H1 (cell line): ENCODE results near the gene ZIC1. TPM values are rescaled to one million over a fixed set of nuclear protein-coding genes. Genes with fewer than 3 reads are reported as not detected.

Experiments
- EZH2 ChIP-seq: fragments of 200-600 bp; sonication (generic); IDR thresholded peaks from 2 replicates; pipeline ENCODE4 v1.7.1; 2012; ENCODE audit warnings: low read depth, mild to moderate bottlenecking, moderate library complexity, low read length, inconsistent platforms; ENCODE audit not compliant: severe bottlenecking
- RFX5 ChIP-seq: IDR thresholded peaks from 2 replicates; pipeline ENCODE4 v1.6.1; 2011; ENCODE audit warnings: low read depth, low read length, improper control_type of control experiment, borderline replicate concordance
- polyA plus RNA-seq, 7 experiments: library from polyadenylated mRNA; depleted of rRNA in 3 of 7; stranded (reverse) in 5 of 7; unstranded in 2 of 7; fragments of >200 nt in 5 of 7; fragments of 200-250 nt in 2 of 7; gene quantifications; 1 replicate in 5 of 7; 2 replicates in 1 of 7; 4 replicates in 1 of 7; pipeline versions ENCODE4 v1.2.1 to v1.2.3, GENCODE V29; 2011 to 2013; ENCODE audit warnings: missing spikeins in 2 of 7, mixed read lengths in 2 of 7
- total RNA-seq: library from RNA; stranded (reverse); fragmentation: NEBNext Ultra II Directional; extraction: Animal tissue kit (Norgen Biotek cat#: 25700); gene quantifications from 2 replicates; pipeline ENCODE4 v1.2.1, GENCODE V29; 2021

ZIC1 gene
- total and polyA plus RNA-seq, 2 of the 8 experiments (the other 6 are each of a cell fraction or from before 2014, with no cell fraction given) = 0.80 to 2.2 TPM

GRCh38 chr3:147423798-147424580 is 14.8 kb downstream of the ZIC1 start (continued):
- TF ChIP-seq RFX5 (no peak), EZH2 (peak; percentile 93)
